GM12878 (cell line): ENCODE results near the gene EEF1E1. TPM values are rescaled to one million over a fixed set of nuclear protein-coding genes. Genes with fewer than 3 reads are reported as not detected.

Experiments used
- ATAC-seq: fragments of 200-7000 bp; cut with Tn5 transposase; 3 replicates; pipeline ENCODE4 v1.9.1; 2020; ENCODE audit warnings: mild to moderate bottlenecking, moderate library complexity
- BruUV-seq: library from RNA; stranded (reverse); fragments of 400-500 nt; replicated peaks from 2 replicates; lab custom pipeline; 2021; lab: Mats Ljungman, UMichigan
- CTCF ChIA-PET: fragments of 300-600 bp; sonication (Branson Sonifier 250); formaldehyde crosslinking; extraction: SDS; loops from one replicate; lab custom pipeline; 2021; ENCODE audit warnings: inconsistent platforms; lab: Yijun Ruan, JAX
- POLR2A ChIA-PET: fragments of 350-600 bp; formaldehyde crosslinking; extraction: SDS; loops from one replicate; lab custom pipeline; 2021; ENCODE audit warnings: inconsistent platforms; lab: Charles Lee
- RAD21 ChIA-PET: fragments of 300-600 bp; sonication (Branson Sonifier 250); formaldehyde crosslinking; loops from one replicate; lab custom pipeline; 2023; ENCODE audit warnings: antibody characterized with exemption; ENCODE audit not compliant: unreplicated experiment; lab: Charles Lee
- SMC1A ChIA-PET: fragments of 300-600 bp; sonication (Branson Sonifier 250); formaldehyde crosslinking; loops from one replicate; lab custom pipeline; 2023; ENCODE audit not compliant: unreplicated experiment, uncharacterized antibody; lab: Charles Lee
- DNase-seq: peaks from one replicate; pipeline ENCODE4 v3.0.0-alpha.2; 2011; ENCODE audit warnings: low read depth, low spot score
- FAIRE-seq: peaks from 3 replicates; lab custom pipeline; 2011; peaks lifted over from hg19 to GRCh38; lab: Jason Lieb, UNC
- H2AFZ ChIP-seq: 2 replicates; pipeline ENCODE4 v1.6.0; 2011; ENCODE audit warnings: low read depth, low read length, control low read depth; ENCODE audit not compliant: control insufficient read depth
- H3K27ac ChIP-seq: 2 replicates; pipeline ENCODE4 v1.5.1; 2011; ENCODE audit warnings: control low read depth; ENCODE audit not compliant: control insufficient read depth, insufficient read depth
- H3K27me3 ChIP-seq, 2 experiments: replicated peaks in 1 of 2; 2 replicates each; pipeline versions ENCODE4 v1.6.0 to v1.6.1; 2011; ENCODE audit warnings: low read length in 1 of 2; ENCODE audit not compliant: control insufficient read depth in 2 of 2, insufficient read depth in 2 of 2
- H3K36me3 ChIP-seq, 2 experiments: 2 replicates each; pipeline ENCODE4 v1.5.1; 2011; ENCODE audit warnings: low read length in 1 of 2; ENCODE audit not compliant: control insufficient read depth in 2 of 2, insufficient read depth in 2 of 2
- H3K4me1 ChIP-seq: 2 replicates; pipeline ENCODE4 v1.6.1; 2011; ENCODE audit warnings: mild to moderate bottlenecking, low read length, moderate library complexity, mixed read lengths; ENCODE audit not compliant: control insufficient read depth, insufficient read depth
- H3K4me2 ChIP-seq: 2 replicates; pipeline ENCODE4 v1.6.0; 2011; ENCODE audit warnings: control low read depth; ENCODE audit not compliant: control insufficient read depth, insufficient read depth
- H3K4me3 ChIP-seq: fragments of 200-600 bp; sonication (generic); 2 replicates; pipeline ENCODE4 v1.5.1; 2016
- H3K79me2 ChIP-seq: 2 replicates; pipeline ENCODE4 v1.6.0; 2011; ENCODE audit warnings: low read length; ENCODE audit not compliant: control insufficient read depth, insufficient read depth
- H3K9ac ChIP-seq: 2 replicates; pipeline ENCODE4 v1.8.0; 2011; ENCODE audit warnings: low read length, control low read depth, mixed read lengths; ENCODE audit not compliant: control insufficient read depth, insufficient read depth
- H3K9me3 ChIP-seq: replicated peaks from 3 replicates; pipeline ENCODE4 v1.5.1; 2011; ENCODE audit warnings: mild to moderate bottlenecking, low read length; ENCODE audit not compliant: control insufficient read depth, insufficient read depth
- H4K20me1 ChIP-seq: 2 replicates; pipeline ENCODE4 v1.6.0; 2011; ENCODE audit not compliant: control insufficient read depth, insufficient read depth
- CHD2 ChIP-seq: IDR thresholded peaks from 2 replicates; pipeline ENCODE4 v1.6.1; 2011; ENCODE audit warnings: low read depth, low read length, improper control_type of control experiment, borderline replicate concordance
- FOXK2 ChIP-seq: fragments of 450-650 bp; IDR thresholded peaks from 2 replicates; pipeline ENCODE4 v1.6.1; 2017; ENCODE audit warnings: mild to moderate bottlenecking, moderate library complexity
- NKRF ChIP-seq: fragments of 450-650 bp; conservative IDR thresholded peaks from 2 replicates; pipeline ENCODE4 v1.6.1; 2017; ENCODE audit warnings: mild to moderate bottlenecking, moderate library complexity
- RFX5 ChIP-seq: IDR thresholded peaks from 2 replicates; pipeline ENCODE4 v1.6.1; 2011; ENCODE audit warnings: low read depth, low read length, improper control_type of control experiment
- ZNF217 ChIP-seq: fragments of 450-650 bp; IDR thresholded peaks from 2 replicates; pipeline ENCODE4 v1.6.1; 2017; ENCODE audit warnings: antibody characterized with exemption, mild to moderate bottlenecking
- WGBS: methylation state at CpG from one replicate; pipeline ENCODE4 v1.1.6; 2016; ENCODE audit warnings: low lambda C conversion rate; ENCODE audit not compliant: insufficient replicate concordance, insufficient coverage; ENCODE audit errors: missing lambda C conversion rate; 5-methylcytosine and 5-hydroxymethylcytosine counted together
- in situ Hi-C: fragments of 300-500 bp; cut with MboI; formaldehyde crosslinking; loops from 9 replicates; pipeline ENCODE4 v1.14.3; 2018; ENCODE audit warnings: mixed read lengths
- intact Hi-C: fragments of 100-400 bp; cut with micrococcal nuclease; formaldehyde crosslinking; loops from one replicate; pipeline ENCODE4 v1.14.2; 2022; ENCODE audit not compliant: unreplicated experiment
- polyA plus RNA-seq, 11 experiments: library from polyadenylated mRNA; depleted of rRNA in 4 of 11; unstranded in 6 of 11; stranded (reverse) in 5 of 11; fragments of >200 nt; fragmentation: Nextera tagmentation in 4 of 11; fragmentation: Illumina TruSeq in 1 of 11; extraction: Ambion mirVana in 4 of 11; extraction: Trizol in 1 of 11; gene quantifications; 1 replicate in 1 of 11; 2 replicates in 10 of 11; pipeline versions ENCODE4 v1.2.1 to v1.2.3, GENCODE V29; 2011 to 2016; ENCODE audit warnings: inconsistent platforms in 2 of 11, missing spikeins in 2 of 11, low read depth in 1 of 11
- total RNA-seq, 4 experiments: library from RNA; depleted of rRNA in 3 of 4; stranded (reverse); fragments of >200 nt in 3 of 4; fragmentation: Illumina TruSeq in 1 of 4; extraction: Trizol in 1 of 4; gene quantifications; 2 replicates each; pipeline versions ENCODE4 v1.2.1 to v1.2.3, GENCODE V29; 2013 to 2021

The EEF1E1 gene
- total and polyA plus RNA-seq, 10 of the 15 experiments (the other 5 are each of a cell fraction or from before 2014, with no cell fraction given) = 55.3 to 668 (median 121) TPM

- ChIA-PET RAD21 (no interaction called here), POLR2A (no interaction called here)
- no peak for ATAC-seq
Measured at GRCh38 chr6:8090650-8091049, 11.7 kb downstream of the EEF1E1 start.

More at GRCh38 chr6:8090650-8091049, 11.7 kb downstream of the EEF1E1 start:
- BruUV-seq = no TSS peak
- WGBS = 100% methylated on average over 3 of the region's 3 CpGs
- intact Hi-C loops = no loop called here
- Histone ChIP-seq H3K9ac (no peak overlapping the region), H2AFZ (no peak overlapping the region), H3K4me1 (no peaks in the 10 kb centered on the region), H3K4me3 (no peak overlapping the region), H3K27me3 (no peaks in the 10 kb centered on the region), H3K36me3 (peaks cover 8 to 47% of the 10 kb centered on the region in 2 experiments), H3K9me3 (peaks cover 9% of the 10 kb centered on the region; the same call in 2 of the 3 replicates), H3K79me2 (no peaks in the 10 kb centered on the region; the same call in none of the 2 replicates)
- FAIRE-seq = no peak
- no peak for DNase-seq
- TF ChIP-seq ZNF217 (0 out of 2 replicates have a peak, but pooled peaks have one; percentile 25), FOXK2 (no peak), RFX5 (no peak), NKRF (no peak), CHD2 (no peak)
- TF ChIP-seq, all 136 proteins: peak for 1
- ChIA-PET CTCF (no interaction called here), SMC1A (interaction anchor here (1.2 kb wide), 1 partner anchor 11 kb away, joined by 3 read pairs; the partner anchor contains the start of gene EEF1E1)
- Histone ChIP-seq H3K4me2 (no peak overlapping the region), H4K20me1 (no peaks in the 10 kb centered on the region), H3K27ac (no peak overlapping the region)
- in situ Hi-C loops = no loop called here
